Stimulated activated CD4-positive, alpha-beta T cell treated with anti-CD3 and anti-CD28 coated beads, Interleukin-2, amount 100 ng/mL, for 4 hours (primary cell): ENCODE measurements around the gene AOC2.
A peak's percentile ranks its signal among the peaks of the same experiment; 100 is the strongest.
"Not testable (repeated sequence)": the region's sequence is repeated elsewhere in the genome, so short reads cannot be mapped to it uniquely, and the experiment has no call there.

Experiments
- DNase-seq: peaks from one replicate; pipeline ENCODE4 v3.0.0-alpha.2; 2020; ENCODE audit warnings: low read depth

Gene AOC2

GRCh38 chr17:42832934-42833766 is 11.2 kb upstream of the AOC2 start, which contains the start of gene PSME3:
TSS of gene PSME3 (plus strand) at chr17:42833397. CDS start at chr17:42833632, 235 bp downstream.
- DNase-seq, result peak; percentile 89

GRCh38 chr17:42833767-42834422 is 10.5 kb upstream of the AOC2 start:
- DNase-seq, result no peak

GRCh38 chr17:42835732-42836131 is 8.6 kb upstream of the AOC2 start:
- DNase-seq, result no peak

GRCh38 chr17:42841975-42842685 is 2.2 kb upstream of the AOC2 start:
- no peak for DNase-seq

GRCh38 chr17:42843358-42843934 is 934 bp upstream of the AOC2 start:
- no peak for DNase-seq

- DNase-seq, result no peak
Measured at GRCh38 chr17:42844761-42845555, 578 bp downstream of the AOC2 start.

- DNase-seq, result no peak
Measured at GRCh38 chr17:42845556-42845917, 1.2 kb downstream of the AOC2 start.

- no peak for DNase-seq
Measured at GRCh38 chr17:42845918-42846593, 1.7 kb downstream of the AOC2 start.

- no peak for DNase-seq
Measured at GRCh38 chr17:42846594-42847280, 2.4 kb downstream of the AOC2 start.

GRCh38 chr17:42848093-42848492 is 3.7 kb downstream of the AOC2 start:
- DNase-seq, result no peak

- no peak for DNase-seq
Measured at GRCh38 chr17:42849031-42849430, 4.7 kb downstream of the AOC2 start.

- no peak for DNase-seq
Measured at GRCh38 chr17:42849451-42850181, 5.2 kb downstream of the AOC2 start.

- no peak for DNase-seq
Measured at GRCh38 chr17:42850954-42851353, 6.6 kb downstream of the AOC2 start, which contains the start of gene AOC3. TSS of gene AOC3 (plus strand) at chr17:42851199. CDS start at chr17:42851344, 145 bp downstream.

- not testable (repeated sequence) for DNase-seq
Measured at GRCh38 chr17:42851371-42852240, 7.2 kb downstream of the AOC2 start.

GRCh38 chr17:42852351-42852750 is 8.0 kb downstream of the AOC2 start:
- no peak for DNase-seq

GRCh38 chr17:42853004-42853403 is 8.6 kb downstream of the AOC2 start:
- no peak for DNase-seq

GRCh38 chr17:42853597-42853967 is 9.2 kb downstream of the AOC2 start:
- DNase-seq, result no peak

- DNase-seq, result no peak
Measured at GRCh38 chr17:42853968-42854790, 9.8 kb downstream of the AOC2 start.
